ENCODE measurements around the gene CARMIL1. TPM values are rescaled to one million over a fixed set of nuclear protein-coding genes. Genes with fewer than 3 reads are reported as not detected.

The CARMIL1 gene
- total RNA-seq, 2 experiments from 2014 or later: 3.9 to 4.0 TPM

DNA sequence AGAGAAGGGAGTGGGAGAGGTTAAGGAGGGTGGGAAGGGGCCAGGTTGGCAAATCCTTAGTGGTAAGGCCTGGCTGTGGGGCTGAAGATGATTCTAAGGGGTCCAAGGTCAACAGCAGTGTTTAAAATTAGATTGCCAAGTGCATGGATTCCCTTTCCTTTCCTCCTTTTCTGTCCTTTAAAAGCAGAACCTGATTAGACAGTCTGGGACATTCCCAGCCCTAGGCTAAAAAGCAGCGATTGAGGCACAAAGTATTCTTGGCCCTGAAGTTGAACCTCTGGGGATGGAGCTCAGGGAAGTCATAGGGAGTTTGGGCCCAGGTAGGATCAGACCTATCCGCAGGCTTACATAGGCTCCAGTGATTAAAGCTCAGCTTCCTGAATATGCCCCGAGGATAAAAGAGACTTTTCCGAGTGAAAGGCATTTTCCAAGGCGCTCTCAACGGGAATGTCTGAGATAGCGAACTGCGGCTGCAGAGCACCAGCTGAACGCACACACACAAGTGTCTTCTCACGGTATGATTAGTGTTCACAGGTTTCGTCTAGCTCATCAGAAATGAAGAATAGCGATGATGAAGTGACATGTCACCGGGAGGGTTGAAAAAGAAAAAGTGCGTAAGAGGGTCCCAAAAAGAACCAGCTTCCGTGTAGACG lies 787 bp upstream of the CARMIL1 start:
- no peak for DNase-seq
- Mint-ChIP-seq H3K9me3 (no peaks in the 10 kb centered on the region), H3K4me1 (ENCODE audit: low read depth) (peaks cover 29% of the 10 kb centered on the region), H3K36me3 (ENCODE audit: low read depth) (no peaks in the 10 kb centered on the region), H3K4me3 (peak overlapping the region; percentile 83), H3K27me3 (ENCODE audit: low read depth) (no peaks in the 10 kb centered on the region), H3K27ac (peak overlapping the region; percentile 60)
- intact Hi-C loops (cut with micrococcal nuclease): loop anchor here (1.0 to 10.0 kb wide), 4 partner anchors 92 to 739 kb away; a partner anchor contains a TSS
- CTCF ChIA-PET: interaction anchor here (0.6 to 4.6 kb wide), 32 partner anchors 9 to 314 kb away, joined by 3 to 93 read pairs (median 4); no protein-coding TSS in a partner anchor

DNA sequence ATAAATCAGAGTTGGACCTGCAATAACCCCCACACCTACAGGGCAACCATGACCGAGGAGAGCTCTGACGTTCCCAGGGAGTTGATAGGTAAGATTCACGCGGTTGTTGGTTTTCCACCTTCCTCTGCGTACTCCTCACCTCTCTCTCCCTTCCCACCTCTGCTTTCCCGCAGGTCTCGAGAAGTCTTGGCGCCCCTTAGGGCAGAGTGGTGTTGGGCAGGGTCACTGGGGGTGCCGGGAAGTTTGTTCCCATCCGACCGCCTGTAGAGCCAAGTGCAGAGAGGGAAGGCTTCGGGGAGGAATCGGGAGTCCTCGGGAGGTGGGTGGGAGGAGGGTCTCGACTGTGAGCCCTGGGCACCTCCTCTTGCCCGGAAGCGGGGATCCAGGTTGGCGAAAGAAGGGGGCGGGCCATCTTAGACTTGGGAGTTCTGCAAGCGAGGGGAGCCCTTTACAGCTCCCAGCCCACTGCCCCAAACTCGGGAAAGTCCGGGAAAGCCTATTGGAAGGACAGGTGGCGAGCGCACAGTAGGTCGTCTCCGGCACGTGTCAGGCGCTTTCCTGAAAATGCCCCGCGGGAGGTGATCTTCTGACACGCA lies 672 bp downstream of the CARMIL1 start:
- no peak for DNase-seq
- no peak overlapping the region for H3K27ac Mint-ChIP-seq
- no peaks in the 10 kb centered on the region for H3K9me3 Mint-ChIP-seq
- peak overlapping the region; percentile 83 for H3K4me3 Mint-ChIP-seq
- CTCF ChIA-PET: interaction anchor here (0.5 to 4.6 kb wide), 22 partner anchors 7 to 555 kb away, joined by 3 to 93 read pairs (median 5); no protein-coding TSS in a partner anchor
- no peaks in the 10 kb centered on the region for H3K27me3 Mint-ChIP-seq (ENCODE audit: low read depth)
- H3K36me3 Mint-ChIP-seq (ENCODE audit: low read depth): no peaks in the 10 kb centered on the region
- H3K4me1 Mint-ChIP-seq (ENCODE audit: low read depth): peaks cover 29% of the 10 kb centered on the region
- intact Hi-C loops (cut with micrococcal nuclease): loop anchor here (1.0 to 10.0 kb wide), 5 partner anchors 29 to 737 kb away; a partner anchor contains a TSS

DNA sequence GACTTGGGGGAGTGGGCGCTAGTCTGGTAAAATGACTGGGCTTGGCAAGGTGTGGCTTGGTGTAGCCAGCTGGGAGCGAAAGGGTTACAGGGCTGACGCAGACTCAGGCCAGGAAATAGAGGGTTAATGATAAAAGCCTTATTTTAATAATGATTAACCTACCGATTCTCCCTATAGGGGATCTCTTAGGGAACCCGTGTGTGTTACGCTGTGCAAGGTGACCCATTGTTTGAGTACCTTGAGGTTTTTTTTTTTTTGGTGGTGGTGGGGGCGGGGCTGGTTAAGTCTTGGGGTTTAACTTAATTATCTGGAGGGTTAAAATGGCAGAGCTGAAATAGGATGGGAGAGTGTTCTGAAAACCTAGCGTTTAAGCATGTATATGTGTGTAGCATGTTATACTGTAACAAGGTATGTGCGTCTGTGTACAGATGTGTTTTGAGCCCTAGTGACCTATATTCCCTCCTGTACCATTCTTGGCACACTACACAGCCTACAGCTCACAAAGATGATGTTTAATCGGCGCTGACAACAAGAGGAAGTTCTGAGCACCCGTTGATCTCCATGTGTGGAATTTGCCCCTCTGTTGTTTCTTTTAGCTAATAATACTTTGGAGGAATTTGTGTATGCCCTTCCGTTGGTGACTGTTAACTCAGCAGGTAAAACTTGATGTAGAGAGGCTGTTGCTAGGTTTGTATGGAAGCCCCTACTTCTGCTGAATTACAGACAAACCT lies 1.3 kb downstream of the CARMIL1 start:
- H3K4me1 Mint-ChIP-seq (ENCODE audit: low read depth): peaks cover 29% of the 10 kb centered on the region

DNA sequence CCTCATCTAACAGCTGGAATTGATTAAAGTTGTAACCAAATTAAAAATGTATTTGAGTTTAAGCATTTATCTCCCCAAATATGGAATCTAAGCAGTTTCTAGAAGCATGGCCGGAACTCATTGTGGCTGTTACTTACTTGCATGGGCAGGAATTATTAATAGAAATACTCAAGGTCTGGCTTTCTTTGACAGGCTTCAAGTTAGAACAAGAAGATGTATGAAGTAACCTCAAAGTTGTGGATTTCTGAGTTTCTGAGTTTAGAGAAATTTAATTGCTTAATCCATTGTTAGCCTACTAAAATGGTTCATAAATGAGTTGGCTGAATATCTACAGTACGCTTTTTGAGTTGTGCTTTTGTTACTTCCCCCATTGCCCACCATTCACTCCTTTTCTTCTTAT lies 7.7 kb downstream of the CARMIL1 start:
- Mint-ChIP-seq H3K4me3 (no peak overlapping the region), H3K27ac (no peak overlapping the region), H3K4me1 (ENCODE audit: low read depth) (peaks cover 6% of the 10 kb centered on the region), H3K36me3 (ENCODE audit: low read depth) (no peaks in the 10 kb centered on the region), H3K9me3 (no peaks in the 10 kb centered on the region), H3K27me3 (ENCODE audit: low read depth) (no peaks in the 10 kb centered on the region)
- no peak for DNase-seq
- intact Hi-C loops (cut with micrococcal nuclease): no loop called here
- CTCF ChIA-PET: interaction anchor here (0.6 to 1.6 kb wide), 4 partner anchors 8 to 204 kb away, joined by 3 to 8 read pairs (median 6); partner anchors contain the start of gene CARMIL1

More for the DNA sequence above, 1.3 kb downstream of the CARMIL1 start:
- H3K9me3 Mint-ChIP-seq: no peaks in the 10 kb centered on the region
- no peaks in the 10 kb centered on the region for H3K36me3 Mint-ChIP-seq (ENCODE audit: low read depth)
- intact Hi-C loops (cut with micrococcal nuclease): no loop called here
- H3K27me3 Mint-ChIP-seq (ENCODE audit: low read depth): no peaks in the 10 kb centered on the region
- no peak overlapping the region for H3K27ac Mint-ChIP-seq
- H3K4me3 Mint-ChIP-seq: peak overlapping the region; percentile 83
- DNase-seq: peak; percentile 50
- CTCF ChIA-PET: interaction anchor here (0.5 to 4.6 kb wide), 4 partner anchors 57 to 554 kb away, joined by 3 to 93 read pairs (median 4); no protein-coding TSS in a partner anchor

DNA sequence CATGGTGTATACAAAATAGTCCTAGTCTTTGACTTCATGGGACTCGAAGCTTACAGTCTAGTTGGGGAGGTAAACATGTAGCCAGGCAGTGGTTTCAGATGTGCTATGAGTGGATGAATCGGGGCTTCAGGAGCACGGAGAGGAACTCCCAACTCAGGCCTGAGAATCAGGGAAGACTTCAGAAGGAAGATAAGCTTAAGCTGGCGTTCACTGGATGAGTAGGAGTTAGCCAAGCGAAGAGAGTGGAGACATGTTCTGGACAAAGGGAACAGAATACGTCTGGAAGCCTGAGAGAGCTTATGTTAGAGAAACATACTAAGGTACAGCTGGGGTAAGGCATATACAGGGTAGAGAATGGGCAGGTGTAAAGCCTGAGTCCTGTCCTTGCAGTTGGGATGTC lies 8.8 kb downstream of the CARMIL1 start:
- no peaks in the 10 kb centered on the region for H3K36me3 Mint-ChIP-seq (ENCODE audit: low read depth)
- no peak overlapping the region for H3K27ac Mint-ChIP-seq
- no peak for DNase-seq
- no peak overlapping the region for H3K4me3 Mint-ChIP-seq
- intact Hi-C loops (cut with micrococcal nuclease): no loop called here
- CTCF ChIA-PET: interaction anchor here (1.1 to 1.6 kb wide), 3 partner anchors 9 to 203 kb away, joined by 6 to 8 read pairs (median 6); partner anchors contain the start of gene CARMIL1
- peaks cover 10% of the 10 kb centered on the region for H3K4me1 Mint-ChIP-seq (ENCODE audit: low read depth)
- no peaks in the 10 kb centered on the region for H3K27me3 Mint-ChIP-seq (ENCODE audit: low read depth)
- H3K9me3 Mint-ChIP-seq: no peaks in the 10 kb centered on the region

DNA sequence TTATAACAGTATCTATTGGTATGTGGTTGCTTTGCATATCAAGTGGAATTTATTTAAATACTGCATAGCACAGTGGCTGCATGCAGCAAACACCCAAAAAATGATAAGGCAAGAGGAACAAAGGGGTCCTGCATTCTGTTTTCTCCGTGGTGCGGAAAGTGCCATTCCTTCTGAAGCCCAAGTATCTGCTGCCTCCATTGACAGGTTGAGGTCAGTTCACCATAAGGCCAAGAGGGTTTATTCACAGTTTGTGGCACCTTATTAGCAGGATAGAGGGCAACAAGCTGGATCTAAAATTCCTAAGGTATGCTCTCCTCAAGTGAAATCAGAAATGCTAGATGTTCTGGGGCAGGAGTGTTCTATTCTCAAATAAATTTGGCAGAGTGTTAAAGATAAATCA lies 9.3 kb downstream of the CARMIL1 start:
- intact Hi-C loops (cut with micrococcal nuclease): no loop called here
- Mint-ChIP-seq H3K36me3 (ENCODE audit: low read depth) (no peaks in the 10 kb centered on the region), H3K4me1 (ENCODE audit: low read depth) (peaks cover 10% of the 10 kb centered on the region), H3K27me3 (ENCODE audit: low read depth) (no peaks in the 10 kb centered on the region), H3K9me3 (no peaks in the 10 kb centered on the region), H3K27ac (no peak overlapping the region), H3K4me3 (no peak overlapping the region)
- DNase-seq: no peak
- CTCF ChIA-PET: no interaction called here

DNA sequence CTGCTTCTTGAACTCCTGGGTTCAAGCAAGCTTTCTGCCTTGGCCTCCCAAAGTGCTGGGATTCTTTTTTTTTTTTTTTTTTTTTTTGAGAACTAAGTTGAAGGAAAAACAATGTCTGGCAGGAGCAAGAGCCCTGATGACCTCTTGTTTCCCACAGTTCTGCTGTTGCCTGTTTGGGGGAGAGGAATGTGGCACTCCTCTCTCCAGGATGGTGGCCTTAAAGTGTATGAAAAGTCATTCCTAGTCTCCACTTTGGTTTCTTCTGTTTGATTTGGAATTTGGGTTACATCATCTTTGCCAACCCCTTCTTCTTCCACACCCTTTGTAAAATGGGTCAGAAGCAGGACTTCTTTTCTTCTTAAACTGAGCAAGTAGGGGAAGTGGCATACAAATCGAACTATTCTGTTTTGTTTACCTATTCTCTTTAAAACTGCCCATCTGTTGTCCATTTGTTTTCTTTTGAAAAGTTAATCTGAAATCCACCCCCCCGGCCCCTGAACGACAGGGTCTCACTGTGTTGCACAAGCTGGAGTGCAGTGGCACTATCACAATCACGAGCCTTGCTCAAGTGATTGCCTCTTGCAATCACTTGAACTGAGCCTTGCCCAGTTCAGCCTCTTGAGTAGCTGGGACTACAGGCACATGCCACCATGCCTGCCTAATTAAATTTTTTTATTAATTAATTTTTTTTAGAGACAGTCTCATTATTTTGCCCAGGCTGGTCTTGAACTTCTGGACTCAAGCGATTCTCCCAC lies 11.3 kb downstream of the CARMIL1 start:
- intact Hi-C loops (cut with micrococcal nuclease): no loop called here
- H3K4me3 Mint-ChIP-seq: no peak overlapping the region
- DNase-seq: no peak
- no peaks in the 10 kb centered on the region for H3K27me3 Mint-ChIP-seq (ENCODE audit: low read depth)
- peaks cover 15% of the 10 kb centered on the region for H3K4me1 Mint-ChIP-seq (ENCODE audit: low read depth)
- CTCF ChIA-PET: interaction anchor here (0.6 to 0.7 kb wide), 3 partner anchors 23 to 727 kb away, joined by 3 to 4 read pairs (median 4); no protein-coding TSS in a partner anchor
- H3K9me3 Mint-ChIP-seq: no peaks in the 10 kb centered on the region
- no peaks in the 10 kb centered on the region for H3K36me3 Mint-ChIP-seq (ENCODE audit: low read depth)
- no peak overlapping the region for H3K27ac Mint-ChIP-seq

DNA sequence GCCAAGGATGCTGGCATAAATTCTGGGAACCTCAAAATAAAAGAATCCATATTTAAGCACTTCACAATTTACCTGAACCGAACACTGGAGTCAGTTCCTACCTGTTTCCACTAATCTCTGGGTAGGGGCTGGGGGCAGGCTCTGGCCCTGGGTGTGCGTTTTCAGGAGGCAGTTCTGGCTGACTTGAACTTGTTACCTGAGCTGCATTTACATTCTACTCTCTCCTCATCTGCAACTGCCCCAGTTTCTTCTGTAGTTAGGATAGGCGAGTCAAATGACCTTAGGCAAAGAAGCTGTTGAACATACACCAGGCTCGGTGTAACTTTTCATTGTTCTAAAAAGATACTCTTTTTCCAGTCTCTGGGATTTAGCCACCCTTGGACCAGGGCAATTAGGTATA lies 13.2 kb downstream of the CARMIL1 start:
- no peak overlapping the region for H3K27ac Mint-ChIP-seq
- no peaks in the 10 kb centered on the region for H3K27me3 Mint-ChIP-seq (ENCODE audit: low read depth)
- CTCF ChIA-PET: no interaction called here

DNA sequence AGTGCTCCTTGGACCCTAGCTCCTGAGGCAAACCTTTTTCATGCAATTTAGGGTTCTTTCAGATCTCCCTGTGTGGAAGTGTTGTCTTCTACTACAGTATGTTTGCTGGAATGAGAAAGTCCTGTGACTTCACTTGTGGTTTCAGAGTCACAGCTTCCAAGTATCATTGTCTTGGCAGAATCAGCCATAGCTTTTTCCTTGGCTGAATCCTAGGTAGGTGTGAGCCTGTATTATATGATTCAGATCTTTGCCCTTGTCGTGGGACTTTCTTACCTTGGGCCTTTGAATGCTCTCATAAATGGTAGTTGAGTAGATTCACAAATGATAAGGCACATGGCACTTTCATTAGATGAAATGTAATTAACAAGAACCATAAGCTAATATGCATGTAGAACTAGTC lies 16.5 kb downstream of the CARMIL1 start:
- CTCF ChIA-PET: interaction anchor here (0.9 to 1.5 kb wide), 3 partner anchors 17 to 194 kb away, joined by 3 to 5 read pairs (median 4); partner anchors contain the start of gene CARMIL1
- no peaks in the 10 kb centered on the region for H3K27me3 Mint-ChIP-seq (ENCODE audit: low read depth)
- H3K4me1 Mint-ChIP-seq (ENCODE audit: low read depth): peaks cover 22% of the 10 kb centered on the region
- DNase-seq: no peak
- intact Hi-C loops (cut with micrococcal nuclease): no loop called here
- no peaks in the 10 kb centered on the region for H3K9me3 Mint-ChIP-seq
- no peak overlapping the region for H3K4me3 Mint-ChIP-seq
- H3K36me3 Mint-ChIP-seq (ENCODE audit: low read depth): no peaks in the 10 kb centered on the region
- H3K27ac Mint-ChIP-seq: no peak overlapping the region

More for the DNA sequence above, 13.2 kb downstream of the CARMIL1 start:
- no peaks in the 10 kb centered on the region for H3K36me3 Mint-ChIP-seq (ENCODE audit: low read depth)
- peaks cover 26% of the 10 kb centered on the region for H3K4me1 Mint-ChIP-seq (ENCODE audit: low read depth)
- intact Hi-C loops (cut with micrococcal nuclease): no loop called here
- no peaks in the 10 kb centered on the region for H3K9me3 Mint-ChIP-seq
- no peak for DNase-seq
- H3K4me3 Mint-ChIP-seq: no peak overlapping the region

DNA sequence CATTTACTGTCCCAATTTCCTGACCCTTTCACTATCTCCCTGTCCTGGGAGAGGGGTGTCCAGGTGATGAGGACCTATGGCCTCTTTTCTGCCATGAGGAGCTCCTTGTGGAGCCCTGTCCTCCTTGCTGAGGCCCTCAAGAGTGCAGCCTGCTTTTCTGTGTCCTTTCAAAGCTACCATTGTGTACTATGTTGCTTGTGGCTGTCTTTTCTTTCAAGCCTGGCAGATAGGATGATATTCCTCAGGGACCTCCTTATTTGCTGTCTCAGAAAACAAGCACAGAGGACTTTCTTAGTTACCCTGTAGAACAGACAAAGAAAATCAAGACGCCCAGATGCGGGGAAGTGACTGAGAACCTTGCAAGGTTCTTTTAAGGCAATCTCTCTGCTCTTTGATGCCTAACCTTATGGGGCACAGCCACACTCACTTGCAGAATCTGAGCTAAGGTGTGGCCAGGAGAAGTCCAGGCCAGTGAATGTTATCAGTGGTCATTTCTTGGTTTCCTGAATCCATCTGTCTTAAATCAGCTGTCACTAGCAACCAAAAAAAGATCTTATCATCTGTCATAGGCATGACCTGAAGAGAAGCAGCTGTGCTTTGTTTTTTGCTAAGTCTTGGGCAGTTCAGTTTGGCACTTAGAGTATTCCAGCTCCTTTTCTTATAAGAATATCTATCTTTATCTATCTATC lies 17.2 kb downstream of the CARMIL1 start:
- no peak overlapping the region for H3K27ac Mint-ChIP-seq
- H3K36me3 Mint-ChIP-seq (ENCODE audit: low read depth): no peaks in the 10 kb centered on the region
- H3K4me1 Mint-ChIP-seq (ENCODE audit: low read depth): peaks cover 22% of the 10 kb centered on the region
- H3K27me3 Mint-ChIP-seq (ENCODE audit: low read depth): no peaks in the 10 kb centered on the region
- DNase-seq: no peak
- intact Hi-C loops (cut with micrococcal nuclease): no loop called here
- no peak overlapping the region for H3K4me3 Mint-ChIP-seq
- H3K9me3 Mint-ChIP-seq: no peaks in the 10 kb centered on the region
- CTCF ChIA-PET: interaction anchor here (0.7 to 1.5 kb wide), 4 partner anchors 18 to 73 kb away, joined by 3 to 5 read pairs (median 4); partner anchors contain the start of gene CARMIL1

DNA sequence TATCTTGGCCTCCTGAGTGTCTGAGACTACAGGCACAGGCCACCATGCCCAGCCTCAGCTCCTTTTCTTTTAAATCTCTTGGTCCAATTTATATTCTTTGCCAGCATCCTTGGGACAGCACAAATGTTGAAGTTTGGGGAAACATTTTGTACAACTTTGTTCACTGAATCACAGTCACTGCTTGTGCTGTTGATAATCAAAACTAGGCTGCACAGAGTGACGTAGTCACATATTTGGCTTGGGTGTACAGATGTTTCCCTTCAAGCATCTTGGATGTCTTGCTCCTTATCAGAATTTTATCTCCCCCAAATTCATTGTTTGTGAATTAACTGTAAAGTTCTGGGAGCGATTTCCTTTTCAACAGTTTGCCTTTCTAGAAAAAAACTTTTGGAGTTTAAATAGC lies 17.9 kb downstream of the CARMIL1 start:
- Mint-ChIP-seq H3K36me3 (ENCODE audit: low read depth) (no peaks in the 10 kb centered on the region), H3K9me3 (no peaks in the 10 kb centered on the region), H3K4me3 (no peak overlapping the region), H3K27ac (no peak overlapping the region), H3K4me1 (ENCODE audit: low read depth) (peaks cover 19% of the 10 kb centered on the region), H3K27me3 (ENCODE audit: low read depth) (no peaks in the 10 kb centered on the region)
- intact Hi-C loops (cut with micrococcal nuclease): no loop called here
- CTCF ChIA-PET: interaction anchor here (0.7 to 1.0 kb wide), 2 partner anchors 31 to 74 kb away, joined by 3 to 4 read pairs; no protein-coding TSS in a partner anchor
- DNase-seq: no peak
